Neural progenitor cell (in vitro differentiated cells): ENCODE measurements around the gene KIF4A.

ENCODE experiments used
- EZH2 ChIP-seq: fragments of 200-600 bp; sonication (generic); IDR thresholded peaks from 2 replicates; pipeline ENCODE4 v1.6.1; 2017; ENCODE audit warnings: antibody characterized with exemption, mild to moderate bottlenecking, moderate library complexity
- TF ChIP-seq, protein P1 (sequence below): fragments of 200-600 bp; sonication (generic); IDR thresholded peaks from 2 replicates; pipeline ENCODE4 v1.5.1; 2017; ENCODE audit warnings: antibody characterized with exemption, mild to moderate bottlenecking

GRCh38 chrX:70289168-70289792 lies 624 bp upstream of the KIF4A start:
- TF ChIP-seq EZH2 = no peak
- TF ChIP-seq, protein P1, sequence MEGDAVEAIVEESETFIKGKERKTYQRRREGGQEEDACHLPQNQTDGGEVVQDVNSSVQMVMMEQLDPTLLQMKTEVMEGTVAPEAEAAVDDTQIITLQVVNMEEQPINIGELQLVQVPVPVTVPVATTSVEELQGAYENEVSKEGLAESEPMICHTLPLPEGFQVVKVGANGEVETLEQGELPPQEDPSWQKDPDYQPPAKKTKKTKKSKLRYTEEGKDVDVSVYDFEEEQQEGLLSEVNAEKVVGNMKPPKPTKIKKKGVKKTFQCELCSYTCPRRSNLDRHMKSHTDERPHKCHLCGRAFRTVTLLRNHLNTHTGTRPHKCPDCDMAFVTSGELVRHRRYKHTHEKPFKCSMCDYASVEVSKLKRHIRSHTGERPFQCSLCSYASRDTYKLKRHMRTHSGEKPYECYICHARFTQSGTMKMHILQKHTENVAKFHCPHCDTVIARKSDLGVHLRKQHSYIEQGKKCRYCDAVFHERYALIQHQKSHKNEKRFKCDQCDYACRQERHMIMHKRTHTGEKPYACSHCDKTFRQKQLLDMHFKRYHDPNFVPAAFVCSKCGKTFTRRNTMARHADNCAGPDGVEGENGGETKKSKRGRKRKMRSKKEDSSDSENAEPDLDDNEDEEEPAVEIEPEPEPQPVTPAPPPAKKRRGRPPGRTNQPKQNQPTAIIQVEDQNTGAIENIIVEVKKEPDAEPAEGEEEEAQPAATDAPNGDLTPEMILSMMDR = no peak
